Hematopoietic multipotent progenitor cell (in vitro differentiated cells): ENCODE measurements around the gene ICAM2. TPM values are rescaled to one million over a fixed set of nuclear protein-coding genes. Genes with fewer than 3 reads are reported as not detected.

Experiments used
- total RNA-seq: library from RNA; depleted of rRNA; stranded (reverse); fragments of >200 nt; gene quantifications from one replicate; pipeline ENCODE4 v1.2.3, GENCODE V29; 2012

ICAM2 gene
- total RNA-seq, 1 donor = 249 TPM

Other genes starting within 250 kb of the ICAM2 start
- 25.3 TPM for gene CCDC47, start 247.0 kb downstream of the ICAM2 start, total RNA-seq
- 38.0 TPM for gene DDX42, start 246.5 kb downstream of the ICAM2 start, total RNA-seq
- gene PSMC5, start 193.2 kb downstream of the ICAM2 start, total RNA-seq = 43.4 TPM
- gene FTSJ3, start 193.0 kb downstream of the ICAM2 start, total RNA-seq = 47.9 TPM
- gene SMARCD2, start 177.9 kb downstream of the ICAM2 start, total RNA-seq = 211 TPM
- gene CSH2, start 147.0 kb downstream of the ICAM2 start, total RNA-seq = not detected
- not detected for gene GH2, start 138.7 kb downstream of the ICAM2 start, total RNA-seq
- not detected for gene CSH1, start 124.1 kb downstream of the ICAM2 start, total RNA-seq
- gene CSHL1, start 109.4 kb downstream of the ICAM2 start, total RNA-seq = not detected
- not detected for gene GH1, start 101.8 kb downstream of the ICAM2 start, total RNA-seq
- 67.1 TPM for gene CD79B, start 88.3 kb downstream of the ICAM2 start, total RNA-seq
- gene SCN4A, start 47.7 kb downstream of the ICAM2 start, total RNA-seq = 2.2 TPM
- gene PRR29, start 22.3 kb downstream of the ICAM2 start, total RNA-seq = 1.6 TPM
- gene ERN1, start 109.5 kb upstream of the ICAM2 start, total RNA-seq = 17.2 TPM
- gene TEX2, start 242.6 kb upstream of the ICAM2 start, total RNA-seq = 17.5 TPM